CD14-positive monocyte (primary cell): ENCODE data around the gene FXYD6. TPM values are rescaled to one million over a fixed set of nuclear protein-coding genes. Genes with fewer than 3 reads are reported as not detected.

ENCODE experiments used
- DNase-seq, 3 donors: peaks; one replicate each; pipeline ENCODE4 v3.0.0-alpha.2; 2011 to 2022
- H2AFZ ChIP-seq: 2 replicates; pipeline ENCODE4 v1.6.0; 2012; ENCODE audit warnings: mild to moderate bottlenecking, low read depth, low read length, inconsistent platforms; ENCODE audit not compliant: insufficient read depth, poor library complexity, severe bottlenecking
- H3K27ac ChIP-seq, 2 donors: 1 replicate in 1 of 2; 2 replicates in 1 of 2; pipeline ENCODE4 v1.5.1; 2012 to 2013; ENCODE audit warnings: low read length in 2 of 2, control low read depth in 1 of 2, inconsistent platforms in 1 of 2, low read depth in 1 of 2, mild to moderate bottlenecking in 1 of 2
- H3K27me3 ChIP-seq, 2 donors: one replicate each; pipeline versions ENCODE4 v1.6.0 to v1.6.1; 2011 to 2013; ENCODE audit warnings: low read length in 2 of 2; ENCODE audit not compliant: control insufficient read depth in 2 of 2, insufficient read depth in 2 of 2
- H3K36me3 ChIP-seq, 2 donors: replicated peaks in 1 of 2; 1 replicate in 1 of 2; 2 replicates in 1 of 2; pipeline versions ENCODE4 v1.5.1 to v1.6.1; 2012 to 2013; ENCODE audit warnings: low read length in 2 of 2, control low read depth in 1 of 2, inconsistent platforms in 1 of 2, mild to moderate bottlenecking in 1 of 2; ENCODE audit not compliant: insufficient read depth in 2 of 2, control insufficient read depth in 1 of 2
- H3K4me1 ChIP-seq, 2 donors: 1 replicate in 1 of 2; 2 replicates in 1 of 2; pipeline versions ENCODE4 v1.5.1 to v1.6.1; 2012 to 2013; ENCODE audit warnings: low read length in 2 of 2, control low read depth in 1 of 2, inconsistent platforms in 1 of 2, mild to moderate bottlenecking in 1 of 2, moderate library complexity in 1 of 2; ENCODE audit not compliant: insufficient read depth in 2 of 2, control insufficient read depth in 1 of 2
- H3K4me2 ChIP-seq: replicated peaks from 2 replicates; pipeline ENCODE3; 2012; ENCODE audit warnings: low read length, moderate library complexity, mild to moderate bottlenecking; ENCODE audit not compliant: poor library complexity, severe bottlenecking; ENCODE audit errors: extremely low read depth
- H3K4me3 ChIP-seq, 3 experiments: fragments of 200-600 bp in 1 of 3; sonication (generic) in 1 of 3; replicated peaks in 1 of 3; 1 replicate in 2 of 3; 2 replicates in 1 of 3; pipeline ENCODE4 v1.5.1; 2011 to 2013; ENCODE audit warnings: low read length in 3 of 3, mild to moderate bottlenecking in 3 of 3, control low read depth in 2 of 3, low read depth in 2 of 3, inconsistent platforms in 1 of 3, moderate library complexity in 1 of 3
- H3K79me2 ChIP-seq: 2 replicates; pipeline ENCODE4 v1.6.0; 2012; ENCODE audit warnings: mild to moderate bottlenecking, control low read depth, inconsistent platforms, low read length, moderate library complexity; ENCODE audit not compliant: insufficient read depth
- H3K9ac ChIP-seq: 2 replicates; pipeline ENCODE4 v1.6.0; 2017; ENCODE audit warnings: low read length, mild to moderate bottlenecking; ENCODE audit not compliant: insufficient read depth, poor library complexity, severe bottlenecking
- H3K9me3 ChIP-seq, 2 donors: replicated peaks in 1 of 2; 1 replicate in 1 of 2; 2 replicates in 1 of 2; pipeline versions ENCODE4 v1.5.1 to v1.6.1; 2012 to 2013; ENCODE audit warnings: low read length in 2 of 2, control low read depth in 1 of 2; ENCODE audit not compliant: control insufficient read depth in 1 of 2, insufficient read depth in 1 of 2
- H4K20me1 ChIP-seq: 2 replicates; pipeline ENCODE4 v1.6.0; 2012; ENCODE audit warnings: mild to moderate bottlenecking, low read length, control low read depth, moderate library complexity; ENCODE audit not compliant: insufficient read depth
- H3K27ac Mint-ChIP-seq, 7 donors: one replicate each; pipeline ENCODE4 v1.8.0; 2020; ENCODE audit warnings: mild to moderate bottlenecking in 7 of 7, mixed read lengths in 7 of 7, moderate library complexity in 6 of 7, inconsistent platforms in 2 of 7
- H3K27me3 Mint-ChIP-seq, 3 donors: one replicate each; pipeline ENCODE4 v1.8.0; 2021 to 2022; ENCODE audit warnings: low read depth in 3 of 3, mild to moderate bottlenecking in 3 of 3, mixed read lengths in 3 of 3, moderate library complexity in 3 of 3, inconsistent platforms in 1 of 3
- H3K36me3 Mint-ChIP-seq, 2 donors: one replicate each; pipeline ENCODE4 v1.8.0; 2020; ENCODE audit warnings: mixed read lengths in 2 of 2, inconsistent platforms in 1 of 2, mild to moderate bottlenecking in 1 of 2
- H3K4me1 Mint-ChIP-seq: one replicate; pipeline ENCODE4 v1.8.0; 2020; ENCODE audit warnings: mild to moderate bottlenecking, mixed read lengths
- H3K4me3 Mint-ChIP-seq, 2 donors: one replicate each; pipeline ENCODE4 v1.8.0; 2020; ENCODE audit warnings: mild to moderate bottlenecking in 2 of 2, mixed read lengths in 2 of 2, moderate library complexity in 1 of 2
- H3K9me3 Mint-ChIP-seq, 7 donors: one replicate each; pipeline ENCODE4 v1.8.0; 2020 to 2022; ENCODE audit warnings: mixed read lengths in 7 of 7, mild to moderate bottlenecking in 6 of 7, moderate library complexity in 6 of 7, inconsistent platforms in 2 of 7
- WGBS: methylation state at CpG from one replicate; pipeline ENCODE4 v1.1.5; 2013; ENCODE audit warnings: missing lambda C conversion rate; ENCODE audit not compliant: insufficient coverage; 5-methylcytosine and 5-hydroxymethylcytosine counted together
- intact Hi-C, 2 donors: fragments of 100-400 bp; cut with micrococcal nuclease; formaldehyde crosslinking; loops; one replicate each; pipeline versions ENCODE4 v1.15.0 to v1.15.1; 2023
- polyA plus RNA-seq, 3 donors: library from polyadenylated mRNA; depleted of rRNA in 1 of 3; unstranded in 2 of 3; stranded (reverse) in 1 of 3; fragments of 300-500 nt in 2 of 3; fragments of >200 nt in 1 of 3; fragmentation: Illumina TruSeq in 2 of 3; gene quantifications; 1 replicate in 2 of 3; 2 replicates in 1 of 3; pipeline ENCODE4 v1.2.3, GENCODE V29; 2012 to 2021
- TF ChIP-seq, protein P1 (sequence below): fragments of 200-600 bp; IDR thresholded peaks from one replicate; pipeline ENCODE4 v1.8.0; 2022; ENCODE audit warnings: antibody characterized with exemption, mild to moderate bottlenecking

FXYD6 gene
- polyA plus RNA-seq, 3 donors: 36.4 to 52.1 (median 44.1) TPM

- H3K79me2 ChIP-seq: no peaks in the 10 kb centered on the region
- H3K4me2 ChIP-seq: peak overlapping the region; percentile 8
- H4K20me1 ChIP-seq: no peaks in the 10 kb centered on the region
- H3K4me3 ChIP-seq: no peak overlapping the region
- Mint-ChIP-seq H3K27ac (peak overlapping the region; percentile 78 to 97 (median 89)), H3K4me1 (peaks cover 57% of the 10 kb centered on the region), H3K36me3 (peaks cover 2 to 4% of the 10 kb centered on the region in 2 donors), H3K27me3 (peaks cover 9 to 18% (median 16%) of the 10 kb centered on the region in 3 donors), H3K9me3 (peaks cover 0 to 2% (median 0%) of the 10 kb centered on the region in 7 donors), H3K4me3 (peak overlapping the region in 1 of 2 donors; percentile 26)
- intact Hi-C loops: loop anchor here (1.0 to 5.0 kb wide), 3 partner anchors 12 to 142 kb away; no protein-coding TSS in a partner anchor
- peaks cover 54 to 56% of the 10 kb centered on the region in 2 donors for H3K4me1 ChIP-seq
- no CpG with 5 or more reads among the region's 1 CpG for WGBS
- H3K36me3 ChIP-seq: no peaks in the 10 kb centered on the region
- peak; percentile 87 to 93 (median 93) for DNase-seq
- H3K9me3 ChIP-seq: no peaks in the 10 kb centered on the region
- H3K27me3 ChIP-seq: peaks cover 3 to 9% of the 10 kb centered on the region in 2 donors
- peak overlapping the region; percentile 55 to 85 for H3K27ac ChIP-seq
- TF ChIP-seq, protein P1, sequence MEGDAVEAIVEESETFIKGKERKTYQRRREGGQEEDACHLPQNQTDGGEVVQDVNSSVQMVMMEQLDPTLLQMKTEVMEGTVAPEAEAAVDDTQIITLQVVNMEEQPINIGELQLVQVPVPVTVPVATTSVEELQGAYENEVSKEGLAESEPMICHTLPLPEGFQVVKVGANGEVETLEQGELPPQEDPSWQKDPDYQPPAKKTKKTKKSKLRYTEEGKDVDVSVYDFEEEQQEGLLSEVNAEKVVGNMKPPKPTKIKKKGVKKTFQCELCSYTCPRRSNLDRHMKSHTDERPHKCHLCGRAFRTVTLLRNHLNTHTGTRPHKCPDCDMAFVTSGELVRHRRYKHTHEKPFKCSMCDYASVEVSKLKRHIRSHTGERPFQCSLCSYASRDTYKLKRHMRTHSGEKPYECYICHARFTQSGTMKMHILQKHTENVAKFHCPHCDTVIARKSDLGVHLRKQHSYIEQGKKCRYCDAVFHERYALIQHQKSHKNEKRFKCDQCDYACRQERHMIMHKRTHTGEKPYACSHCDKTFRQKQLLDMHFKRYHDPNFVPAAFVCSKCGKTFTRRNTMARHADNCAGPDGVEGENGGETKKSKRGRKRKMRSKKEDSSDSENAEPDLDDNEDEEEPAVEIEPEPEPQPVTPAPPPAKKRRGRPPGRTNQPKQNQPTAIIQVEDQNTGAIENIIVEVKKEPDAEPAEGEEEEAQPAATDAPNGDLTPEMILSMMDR: no peak
- no peak overlapping the region for H2AFZ ChIP-seq
- no peak overlapping the region for H3K9ac ChIP-seq
Observed at GRCh38 chr11:117805045-117805444, 71.4 kb downstream of the FXYD6 start.

DNA sequence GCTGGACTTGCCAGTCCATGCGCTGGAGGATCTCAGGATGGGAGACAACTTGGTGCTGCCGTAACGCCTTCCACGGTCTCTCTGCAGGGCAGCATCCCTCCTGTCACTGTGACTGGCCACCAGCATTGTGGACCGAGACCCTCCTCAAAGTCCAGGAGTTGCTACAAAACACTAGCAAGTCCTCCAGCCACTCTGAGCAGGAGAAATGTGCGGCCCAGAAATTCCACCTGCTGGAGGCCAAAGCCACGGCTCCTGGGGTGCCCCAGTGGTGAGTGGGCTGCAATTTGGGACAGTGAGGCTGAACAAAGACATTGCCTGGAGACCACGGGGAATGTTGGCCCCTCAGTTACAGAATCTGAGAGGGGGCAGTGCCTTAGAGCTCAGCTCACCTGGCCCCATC, 72.6 kb downstream of the FXYD6 start:
- Mint-ChIP-seq H3K36me3 (peaks cover 2 to 4% of the 10 kb centered on the region in 2 donors), H3K27me3 (peaks cover 19 to 25% (median 24%) of the 10 kb centered on the region in 3 donors), H3K4me3 (no peak overlapping the region), H3K27ac (peak overlapping the region in 4 of 7 donors; percentile 21 to 93 (median 88)), H3K4me1 (peaks cover 46% of the 10 kb centered on the region), H3K9me3 (peaks cover 0 to 2% (median 0%) of the 10 kb centered on the region in 7 donors)
- Histone ChIP-seq H3K27ac (no peak overlapping the region), H2AFZ (no peak overlapping the region), H3K4me1 (peaks cover 45 to 47% of the 10 kb centered on the region in 2 donors), H3K4me2 (no peak overlapping the region), H3K79me2 (no peaks in the 10 kb centered on the region), H3K4me3 (no peak overlapping the region), H4K20me1 (no peaks in the 10 kb centered on the region), H3K27me3 (peaks cover 5 to 20% of the 10 kb centered on the region in 2 donors), H3K9me3 (no peaks in the 10 kb centered on the region), H3K36me3 (no peaks in the 10 kb centered on the region), H3K9ac (no peak overlapping the region)
- no peak for DNase-seq
- WGBS: 98% methylated on average over 7 of the region's 8 CpGs
- intact Hi-C loops: no loop called here
- TF ChIP-seq, protein P1: no peak
